Measurements from ENCODE around the gene FOXRED2.

DNA sequence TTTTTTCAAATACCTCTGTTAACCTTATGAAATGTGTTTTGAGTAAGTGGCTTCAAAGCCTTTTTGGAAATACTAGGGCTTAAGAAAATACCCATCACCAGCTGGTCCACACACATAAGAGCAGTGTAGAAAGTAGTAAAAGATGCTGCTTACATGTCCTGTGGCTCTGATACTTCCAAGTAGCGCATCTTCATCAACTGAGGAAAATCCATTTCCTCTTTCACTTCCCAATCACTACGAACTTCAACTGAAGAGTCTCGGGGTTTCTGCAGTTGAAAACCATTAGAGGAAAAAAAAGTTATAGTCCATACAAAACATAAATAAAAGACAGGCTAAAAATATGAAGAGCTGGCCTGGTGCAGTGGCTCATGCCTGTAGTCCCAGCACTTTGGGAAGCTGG is 13.6 kb upstream of the FOXRED2 start:
- TF ChIP-seq CEBPB (IDR thresholded peaks at IDR 0.05; ENCODE audit: low read depth, low read length) (no peak), POLR2AphosphoS5 (IDR thresholded peaks at IDR 0.05; ENCODE audit: low read depth, low read length) (no peak), FOSL1 (IDR thresholded peaks at IDR 0.05; ENCODE audit: insufficient read depth, low read depth, low read length) (no peak), CHD2 (IDR thresholded peaks at IDR 0.05; ENCODE audit: low read length) (no peak), POLR2A (IDR thresholded peaks at IDR 0.05; ENCODE audit: control extremely low read depth in 1 of 2, low read depth in 2 of 2, low read length in 2 of 2) (no peak), TAF1 (IDR thresholded peaks at IDR 0.05; ENCODE audit: low read depth, low read length) (no peak)
- TF ChIP-seq, protein P1, sequence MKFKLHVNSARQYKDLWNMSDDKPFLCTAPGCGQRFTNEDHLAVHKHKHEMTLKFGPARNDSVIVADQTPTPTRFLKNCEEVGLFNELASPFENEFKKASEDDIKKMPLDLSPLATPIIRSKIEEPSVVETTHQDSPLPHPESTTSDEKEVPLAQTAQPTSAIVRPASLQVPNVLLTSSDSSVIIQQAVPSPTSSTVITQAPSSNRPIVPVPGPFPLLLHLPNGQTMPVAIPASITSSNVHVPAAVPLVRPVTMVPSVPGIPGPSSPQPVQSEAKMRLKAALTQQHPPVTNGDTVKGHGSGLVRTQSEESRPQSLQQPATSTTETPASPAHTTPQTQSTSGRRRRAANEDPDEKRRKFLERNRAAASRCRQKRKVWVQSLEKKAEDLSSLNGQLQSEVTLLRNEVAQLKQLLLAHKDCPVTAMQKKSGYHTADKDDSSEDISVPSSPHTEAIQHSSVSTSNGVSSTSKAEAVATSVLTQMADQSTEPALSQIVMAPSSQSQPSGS (IDR thresholded peaks at IDR 0.05; ENCODE audit: low read length) = no peak
- TF ChIP-seq, protein P2, sequence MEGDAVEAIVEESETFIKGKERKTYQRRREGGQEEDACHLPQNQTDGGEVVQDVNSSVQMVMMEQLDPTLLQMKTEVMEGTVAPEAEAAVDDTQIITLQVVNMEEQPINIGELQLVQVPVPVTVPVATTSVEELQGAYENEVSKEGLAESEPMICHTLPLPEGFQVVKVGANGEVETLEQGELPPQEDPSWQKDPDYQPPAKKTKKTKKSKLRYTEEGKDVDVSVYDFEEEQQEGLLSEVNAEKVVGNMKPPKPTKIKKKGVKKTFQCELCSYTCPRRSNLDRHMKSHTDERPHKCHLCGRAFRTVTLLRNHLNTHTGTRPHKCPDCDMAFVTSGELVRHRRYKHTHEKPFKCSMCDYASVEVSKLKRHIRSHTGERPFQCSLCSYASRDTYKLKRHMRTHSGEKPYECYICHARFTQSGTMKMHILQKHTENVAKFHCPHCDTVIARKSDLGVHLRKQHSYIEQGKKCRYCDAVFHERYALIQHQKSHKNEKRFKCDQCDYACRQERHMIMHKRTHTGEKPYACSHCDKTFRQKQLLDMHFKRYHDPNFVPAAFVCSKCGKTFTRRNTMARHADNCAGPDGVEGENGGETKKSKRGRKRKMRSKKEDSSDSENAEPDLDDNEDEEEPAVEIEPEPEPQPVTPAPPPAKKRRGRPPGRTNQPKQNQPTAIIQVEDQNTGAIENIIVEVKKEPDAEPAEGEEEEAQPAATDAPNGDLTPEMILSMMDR (IDR thresholded peaks at IDR 0.05; ENCODE audit: control extremely low read depth in 1 of 3, insufficient read depth in 1 of 3, low read depth in 1 of 3, low read length in 3 of 3) = no peak
